GM12891 (cell line): ENCODE measurements around the gene WDR90.

Experiments used
- POLR2A ChIP-seq: IDR thresholded peaks from 2 replicates; pipeline ENCODE4 v1.6.1; 2011; ENCODE audit warnings: low read depth, low read length, control low read depth
- SPI1 ChIP-seq: IDR thresholded peaks from 2 replicates; pipeline ENCODE4 v1.6.1; 2011; ENCODE audit warnings: low read depth, low read length, control low read depth
- TAF1 ChIP-seq: IDR thresholded peaks from 2 replicates; pipeline ENCODE4 v1.6.1; 2011; ENCODE audit warnings: low read depth, low read length, control low read depth

DNA sequence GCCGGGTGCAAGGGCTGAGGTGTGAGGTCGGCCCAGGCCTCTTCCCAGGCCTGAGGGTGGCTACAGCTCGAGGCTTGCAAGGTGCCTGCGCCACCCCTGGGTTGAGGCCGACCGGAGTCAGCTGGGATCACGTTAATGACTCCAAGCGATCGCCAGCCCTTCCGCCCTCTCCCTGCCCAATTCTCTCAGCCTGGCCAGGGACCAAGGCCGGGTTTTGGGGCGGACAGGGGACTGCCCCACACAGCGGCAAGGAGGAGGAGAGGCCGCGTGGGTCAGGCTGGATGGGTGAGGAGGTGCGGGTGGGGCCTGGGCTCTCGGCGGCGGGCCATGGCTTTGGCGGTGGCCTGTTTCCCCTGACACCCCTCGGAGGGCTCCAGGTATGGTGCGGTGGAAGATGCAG is 44.2 kb downstream of the WDR90 start:
- TF ChIP-seq TAF1 (no peak), POLR2A (no peak), SPI1 (no peak)
